ENCODE measurements around the gene JAZF1.

DNA sequence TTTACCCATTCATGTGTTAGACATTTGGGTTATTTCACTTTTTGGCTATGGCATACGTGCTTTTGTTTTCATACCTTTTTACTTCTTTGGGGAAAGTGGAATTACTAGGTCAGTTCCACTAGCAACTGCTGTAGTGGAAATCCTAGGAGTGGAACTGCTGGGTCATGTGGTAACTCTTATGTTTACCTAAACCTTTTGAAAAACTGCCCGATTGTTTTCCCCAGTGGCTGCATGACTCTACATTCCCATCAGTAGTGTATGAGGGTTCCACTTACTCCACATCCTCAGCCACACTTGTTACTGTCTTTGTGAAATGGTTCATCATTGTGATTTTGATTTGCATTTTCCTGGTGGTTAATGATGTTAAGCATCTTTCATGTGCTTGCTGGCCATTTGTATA, 358.4 kb downstream of the JAZF1 start:
- TF ChIP-seq EZH2 (IDR thresholded peaks at IDR 0.05; ENCODE audit: borderline replicate concordance, low read length) (no peak), CTCF (conservative IDR thresholded peaks at IDR 0.05 in 1 of 2, IDR thresholded peaks at IDR 0.05 in 1 of 2; ENCODE audit: extremely low read depth in 1 of 2, insufficient read depth in 1 of 2, low read depth in 1 of 2, low read length in 2 of 2) (no peak)

Data from mammary epithelial cell (primary cell).